ENCODE data around the gene PLEKHM2.
A peak's percentile ranks its signal among the peaks of the same experiment; 100 is the strongest.

Gene PLEKHM2

GRCh38 chr1:15748264-15748663 lies 64.1 kb downstream of the PLEKHM2 start:
- Histone ChIP-seq H3K9ac (ENCODE audit: low read depth in 1 of 2, low read length in 2 of 2) (no peak overlapping the region), H3K27ac (ENCODE audit: low read depth, low read length) (no peak overlapping the region), H3K4me1 (ENCODE audit: control insufficient read depth in 1 of 2, insufficient read depth in 2 of 2, low read length in 2 of 2) (peaks cover 8 to 14% of the 10 kb centered on the region in 2 donors)

GRCh38 chr1:15748690-15749398 lies 64.7 kb downstream of the PLEKHM2 start:
- Histone ChIP-seq H3K27ac (ENCODE audit: low read depth, low read length) (no peak overlapping the region), H3K36me3 (ENCODE audit: control insufficient read depth in 1 of 2, insufficient read depth in 2 of 2, low read length in 2 of 2) (no peaks in the 10 kb centered on the region)

More at GRCh38 chr1:15748264-15748663, 64.1 kb downstream of the PLEKHM2 start:
- Histone ChIP-seq H3K27me3 (ENCODE audit: control insufficient read depth in 1 of 2, insufficient read depth in 2 of 2, low read length in 2 of 2) (no peaks in the 10 kb centered on the region), H3K9me3 (ENCODE audit: control insufficient read depth in 1 of 2, low read length in 2 of 2) (no peaks in the 10 kb centered on the region), H3K36me3 (ENCODE audit: control insufficient read depth in 1 of 2, insufficient read depth in 2 of 2, low read length in 2 of 2) (no peaks in the 10 kb centered on the region), H3K4me3 (ENCODE audit: low read depth in 1 of 2, low read length in 2 of 2) (no peak overlapping the region)

GRCh38 chr1:15749399-15750291 lies 65.5 kb downstream of the PLEKHM2 start:
- H3K4me1 ChIP-seq (ENCODE audit: control insufficient read depth in 1 of 2, insufficient read depth in 2 of 2, low read length in 2 of 2), result peaks cover 8 to 12% of the 10 kb centered on the region in 2 donors
- H3K27ac ChIP-seq (ENCODE audit: low read depth, low read length), result no peak overlapping the region
- no peaks in the 10 kb centered on the region for H3K27me3 ChIP-seq (ENCODE audit: control insufficient read depth in 1 of 2, insufficient read depth in 2 of 2, low read length in 2 of 2)
- peak overlapping the region in 1 of 2 donors; percentile 3 for H3K4me3 ChIP-seq (ENCODE audit: low read depth in 1 of 2, low read length in 2 of 2)
- no peak overlapping the region for H3K9ac ChIP-seq (ENCODE audit: low read depth in 1 of 2, low read length in 2 of 2)
- H3K36me3 ChIP-seq (ENCODE audit: control insufficient read depth in 1 of 2, insufficient read depth in 2 of 2, low read length in 2 of 2), result no peaks in the 10 kb centered on the region
- H3K9me3 ChIP-seq (ENCODE audit: control insufficient read depth in 1 of 2, low read length in 2 of 2), result no peaks in the 10 kb centered on the region

More at GRCh38 chr1:15748690-15749398, 64.7 kb downstream of the PLEKHM2 start:
- Histone ChIP-seq H3K4me3 (ENCODE audit: low read depth in 1 of 2, low read length in 2 of 2) (no peak overlapping the region), H3K9me3 (ENCODE audit: control insufficient read depth in 1 of 2, low read length in 2 of 2) (no peaks in the 10 kb centered on the region), H3K27me3 (ENCODE audit: control insufficient read depth in 1 of 2, insufficient read depth in 2 of 2, low read length in 2 of 2) (no peaks in the 10 kb centered on the region), H3K4me1 (ENCODE audit: control insufficient read depth in 1 of 2, insufficient read depth in 2 of 2, low read length in 2 of 2) (peaks cover 8 to 12% of the 10 kb centered on the region in 2 donors), H3K9ac (ENCODE audit: low read depth in 1 of 2, low read length in 2 of 2) (no peak overlapping the region)

- Histone ChIP-seq H3K4me3 (ENCODE audit: low read depth in 1 of 2, low read length in 2 of 2) (no peak overlapping the region), H3K4me1 (ENCODE audit: control insufficient read depth in 1 of 2, insufficient read depth in 2 of 2, low read length in 2 of 2) (peaks cover 17 to 21% of the 10 kb centered on the region in 2 donors), H3K27ac (ENCODE audit: low read depth, low read length) (no peak overlapping the region), H3K27me3 (ENCODE audit: control insufficient read depth in 1 of 2, insufficient read depth in 2 of 2, low read length in 2 of 2) (no peaks in the 10 kb centered on the region), H3K9ac (ENCODE audit: low read depth in 1 of 2, low read length in 2 of 2) (no peak overlapping the region), H3K36me3 (ENCODE audit: control insufficient read depth in 1 of 2, insufficient read depth in 2 of 2, low read length in 2 of 2) (no peaks in the 10 kb centered on the region), H3K9me3 (ENCODE audit: control insufficient read depth in 1 of 2, low read length in 2 of 2) (no peaks in the 10 kb centered on the region)
Observed at GRCh38 chr1:15750924-15751323, 66.8 kb downstream of the PLEKHM2 start.

GRCh38 chr1:15751717-15752116 lies 67.6 kb downstream of the PLEKHM2 start:
- no peak overlapping the region for H3K4me3 ChIP-seq (ENCODE audit: low read depth in 1 of 2, low read length in 2 of 2)
- no peak overlapping the region for H3K9ac ChIP-seq (ENCODE audit: low read depth in 1 of 2, low read length in 2 of 2)
- H3K4me1 ChIP-seq (ENCODE audit: control insufficient read depth in 1 of 2, insufficient read depth in 2 of 2, low read length in 2 of 2), result peaks cover 21 to 24% of the 10 kb centered on the region in 2 donors
- no peak overlapping the region for H3K27ac ChIP-seq (ENCODE audit: low read depth, low read length)
- H3K27me3 ChIP-seq (ENCODE audit: control insufficient read depth in 1 of 2, insufficient read depth in 2 of 2, low read length in 2 of 2), result no peaks in the 10 kb centered on the region
- H3K9me3 ChIP-seq (ENCODE audit: control insufficient read depth in 1 of 2, low read length in 2 of 2), result no peaks in the 10 kb centered on the region
- no peaks in the 10 kb centered on the region for H3K36me3 ChIP-seq (ENCODE audit: control insufficient read depth in 1 of 2, insufficient read depth in 2 of 2, low read length in 2 of 2)

GRCh38 chr1:15753776-15754175 lies 69.7 kb downstream of the PLEKHM2 start:
- no peaks in the 10 kb centered on the region for H3K9me3 ChIP-seq (ENCODE audit: control insufficient read depth in 1 of 2, low read length in 2 of 2)
- peaks cover 24 to 26% of the 10 kb centered on the region in 2 donors for H3K4me1 ChIP-seq (ENCODE audit: control insufficient read depth in 1 of 2, insufficient read depth in 2 of 2, low read length in 2 of 2)
- H3K9ac ChIP-seq (ENCODE audit: low read depth in 1 of 2, low read length in 2 of 2), result no peak overlapping the region
- no peak overlapping the region for H3K4me3 ChIP-seq (ENCODE audit: low read depth in 1 of 2, low read length in 2 of 2)
- no peaks in the 10 kb centered on the region for H3K27me3 ChIP-seq (ENCODE audit: control insufficient read depth in 1 of 2, insufficient read depth in 2 of 2, low read length in 2 of 2)
- no peaks in the 10 kb centered on the region for H3K36me3 ChIP-seq (ENCODE audit: control insufficient read depth in 1 of 2, insufficient read depth in 2 of 2, low read length in 2 of 2)
- H3K27ac ChIP-seq (ENCODE audit: low read depth, low read length), result no peak overlapping the region

- H3K4me1 ChIP-seq (ENCODE audit: control insufficient read depth in 1 of 2, insufficient read depth in 2 of 2, low read length in 2 of 2), result peaks cover 15 to 22% of the 10 kb centered on the region in 2 donors
- H3K36me3 ChIP-seq (ENCODE audit: control insufficient read depth in 1 of 2, insufficient read depth in 2 of 2, low read length in 2 of 2), result no peaks in the 10 kb centered on the region
- no peak overlapping the region for H3K9ac ChIP-seq (ENCODE audit: low read depth in 1 of 2, low read length in 2 of 2)
- no peak overlapping the region for H3K27ac ChIP-seq (ENCODE audit: low read depth, low read length)
- H3K9me3 ChIP-seq (ENCODE audit: control insufficient read depth in 1 of 2, low read length in 2 of 2), result no peaks in the 10 kb centered on the region
- peak overlapping the region in 1 of 2 donors; percentile 21 for H3K4me3 ChIP-seq (ENCODE audit: low read depth in 1 of 2, low read length in 2 of 2)
- no peaks in the 10 kb centered on the region for H3K27me3 ChIP-seq (ENCODE audit: control insufficient read depth in 1 of 2, insufficient read depth in 2 of 2, low read length in 2 of 2)
Observed at GRCh38 chr1:15755021-15755645, 71.0 kb downstream of the PLEKHM2 start.

GRCh38 chr1:15755646-15756040 lies 71.5 kb downstream of the PLEKHM2 start:
- Histone ChIP-seq H3K27ac (ENCODE audit: low read depth, low read length) (no peak overlapping the region), H3K27me3 (ENCODE audit: control insufficient read depth in 1 of 2, insufficient read depth in 2 of 2, low read length in 2 of 2) (no peaks in the 10 kb centered on the region), H3K9ac (ENCODE audit: low read depth in 1 of 2, low read length in 2 of 2) (peak overlapping the region; percentile 38 to 88)

GRCh38 chr1:15756143-15757015 lies 72.3 kb downstream of the PLEKHM2 start:
- Histone ChIP-seq H3K9me3 (ENCODE audit: control insufficient read depth in 1 of 2, low read length in 2 of 2) (no peaks in the 10 kb centered on the region), H3K36me3 (ENCODE audit: control insufficient read depth in 1 of 2, insufficient read depth in 2 of 2, low read length in 2 of 2) (no peaks in the 10 kb centered on the region), H3K27ac (ENCODE audit: low read depth, low read length) (peak overlapping the region; percentile 73), H3K9ac (ENCODE audit: low read depth in 1 of 2, low read length in 2 of 2) (peak overlapping the region; percentile 83 to 88), H3K4me3 (ENCODE audit: low read depth in 1 of 2, low read length in 2 of 2) (peak overlapping the region; percentile 66 to 84), H3K4me1 (ENCODE audit: control insufficient read depth in 1 of 2, insufficient read depth in 2 of 2, low read length in 2 of 2) (peaks cover 25 to 31% of the 10 kb centered on the region in 2 donors), H3K27me3 (ENCODE audit: control insufficient read depth in 1 of 2, insufficient read depth in 2 of 2, low read length in 2 of 2) (no peaks in the 10 kb centered on the region)

More at GRCh38 chr1:15755646-15756040, 71.5 kb downstream of the PLEKHM2 start:
- H3K36me3 ChIP-seq (ENCODE audit: control insufficient read depth in 1 of 2, insufficient read depth in 2 of 2, low read length in 2 of 2), result no peaks in the 10 kb centered on the region
- H3K4me1 ChIP-seq (ENCODE audit: control insufficient read depth in 1 of 2, insufficient read depth in 2 of 2, low read length in 2 of 2), result peaks cover 18 to 24% of the 10 kb centered on the region in 2 donors
- peak overlapping the region in 1 of 2 donors; percentile 21 for H3K4me3 ChIP-seq (ENCODE audit: low read depth in 1 of 2, low read length in 2 of 2)
- no peaks in the 10 kb centered on the region for H3K9me3 ChIP-seq (ENCODE audit: control insufficient read depth in 1 of 2, low read length in 2 of 2)
